Chondrocyte (in vitro differentiated cells): Measurements from ENCODE around the gene ZC3H18. TPM values are rescaled to one million over a fixed set of nuclear protein-coding genes. Genes with fewer than 3 reads are reported as not detected.

Experiments
- DNase-seq: peaks from one replicate; pipeline ENCODE4 v3.0.0; 2021; ENCODE audit warnings: mixed read lengths, low spot score
- H3K27ac Mint-ChIP-seq: one replicate; pipeline ENCODE4 v1.8.0; 2021; ENCODE audit warnings: mild to moderate bottlenecking, moderate library complexity, mixed read lengths; ENCODE audit not compliant: unreplicated experiment
- H3K27me3 Mint-ChIP-seq: 2 replicates; pipeline ENCODE4 v1.8.0; 2021; ENCODE audit warnings: low read depth, mixed read lengths
- H3K36me3 Mint-ChIP-seq: 2 replicates; pipeline ENCODE4 v1.8.0; 2021; ENCODE audit warnings: low read depth, mixed read lengths
- H3K4me1 Mint-ChIP-seq: 2 replicates; pipeline ENCODE4 v1.8.0; 2021; ENCODE audit warnings: low read depth, mild to moderate bottlenecking, mixed read lengths
- H3K4me3 Mint-ChIP-seq: one replicate; pipeline ENCODE4 v1.8.0; 2021; ENCODE audit warnings: mild to moderate bottlenecking, moderate library complexity, mixed read lengths; ENCODE audit not compliant: unreplicated experiment
- H3K9me3 Mint-ChIP-seq: 2 replicates; pipeline ENCODE4 v1.8.0; 2021; ENCODE audit warnings: low read depth, mixed read lengths
- total RNA-seq: library from RNA; stranded (reverse); gene quantifications from 3 replicates; pipeline ENCODE4 v1.2.1, GENCODE V29; 2021
- TF ChIP-seq, protein P1 (sequence below): fragments of 200-600 bp; sonication (generic); IDR thresholded peaks from 2 replicates; pipeline ENCODE4 v1.5.0; 2021; ENCODE audit warnings: antibody characterized with exemption, mild to moderate bottlenecking, moderate library complexity

Gene ZC3H18
- total RNA-seq, 1 donor from 2014 or later: 36.7 TPM

DNA sequence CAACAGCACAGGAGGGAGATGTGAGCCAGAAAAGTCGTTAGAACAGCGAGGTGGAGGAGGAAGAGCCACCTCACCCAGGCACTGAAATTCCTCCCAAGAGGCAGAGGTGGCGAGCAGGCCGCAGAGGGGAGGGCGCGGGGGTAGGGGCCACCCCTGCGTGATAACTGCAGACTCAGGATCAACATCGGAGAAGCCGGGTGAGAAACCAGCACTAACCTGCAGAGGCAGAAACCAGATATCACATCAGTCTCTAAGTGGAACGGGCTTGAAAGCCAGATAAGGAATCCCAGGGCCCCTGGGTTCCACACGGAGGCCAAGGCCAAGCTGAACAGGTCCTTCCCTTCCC is 39.4 kb upstream of the ZC3H18 start:
- no peak for DNase-seq
- no peak overlapping the region for H3K4me3 Mint-ChIP-seq
- no peaks in the 10 kb centered on the region for H3K27me3 Mint-ChIP-seq
- H3K36me3 Mint-ChIP-seq: peaks cover 2% of the 10 kb centered on the region
- peaks cover 11% of the 10 kb centered on the region for H3K4me1 Mint-ChIP-seq
- peak overlapping the region; percentile 54 for H3K27ac Mint-ChIP-seq
- TF ChIP-seq, protein P1, sequence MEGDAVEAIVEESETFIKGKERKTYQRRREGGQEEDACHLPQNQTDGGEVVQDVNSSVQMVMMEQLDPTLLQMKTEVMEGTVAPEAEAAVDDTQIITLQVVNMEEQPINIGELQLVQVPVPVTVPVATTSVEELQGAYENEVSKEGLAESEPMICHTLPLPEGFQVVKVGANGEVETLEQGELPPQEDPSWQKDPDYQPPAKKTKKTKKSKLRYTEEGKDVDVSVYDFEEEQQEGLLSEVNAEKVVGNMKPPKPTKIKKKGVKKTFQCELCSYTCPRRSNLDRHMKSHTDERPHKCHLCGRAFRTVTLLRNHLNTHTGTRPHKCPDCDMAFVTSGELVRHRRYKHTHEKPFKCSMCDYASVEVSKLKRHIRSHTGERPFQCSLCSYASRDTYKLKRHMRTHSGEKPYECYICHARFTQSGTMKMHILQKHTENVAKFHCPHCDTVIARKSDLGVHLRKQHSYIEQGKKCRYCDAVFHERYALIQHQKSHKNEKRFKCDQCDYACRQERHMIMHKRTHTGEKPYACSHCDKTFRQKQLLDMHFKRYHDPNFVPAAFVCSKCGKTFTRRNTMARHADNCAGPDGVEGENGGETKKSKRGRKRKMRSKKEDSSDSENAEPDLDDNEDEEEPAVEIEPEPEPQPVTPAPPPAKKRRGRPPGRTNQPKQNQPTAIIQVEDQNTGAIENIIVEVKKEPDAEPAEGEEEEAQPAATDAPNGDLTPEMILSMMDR: no peak
- H3K9me3 Mint-ChIP-seq: no peaks in the 10 kb centered on the region

DNA sequence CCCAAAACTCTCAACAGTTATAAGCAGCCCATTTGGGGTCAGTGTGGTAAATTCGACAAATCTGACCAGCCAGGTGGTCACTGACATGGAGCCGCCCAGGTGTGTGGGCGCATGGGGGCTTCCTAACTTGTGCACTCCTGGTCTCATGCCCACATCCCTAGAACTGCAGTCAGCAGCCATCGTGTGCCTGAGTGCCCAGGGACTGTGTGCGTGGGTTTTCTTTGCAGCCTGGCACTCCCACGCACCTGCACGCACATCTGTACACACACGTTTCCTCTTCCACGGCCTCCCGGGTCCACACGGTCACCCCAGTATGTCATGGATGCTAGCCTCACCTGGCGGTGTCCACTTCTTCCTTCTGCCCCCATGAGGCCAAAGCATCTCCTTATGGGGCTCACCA is 38.9 kb upstream of the ZC3H18 start:
- peaks cover 4% of the 10 kb centered on the region for H3K36me3 Mint-ChIP-seq
- H3K27ac Mint-ChIP-seq: no peak overlapping the region
- H3K4me3 Mint-ChIP-seq: no peak overlapping the region
- peaks cover 13% of the 10 kb centered on the region for H3K4me1 Mint-ChIP-seq
- TF ChIP-seq, protein P1: no peak
- no peaks in the 10 kb centered on the region for H3K9me3 Mint-ChIP-seq
- DNase-seq: no peak
- no peaks in the 10 kb centered on the region for H3K27me3 Mint-ChIP-seq

DNA sequence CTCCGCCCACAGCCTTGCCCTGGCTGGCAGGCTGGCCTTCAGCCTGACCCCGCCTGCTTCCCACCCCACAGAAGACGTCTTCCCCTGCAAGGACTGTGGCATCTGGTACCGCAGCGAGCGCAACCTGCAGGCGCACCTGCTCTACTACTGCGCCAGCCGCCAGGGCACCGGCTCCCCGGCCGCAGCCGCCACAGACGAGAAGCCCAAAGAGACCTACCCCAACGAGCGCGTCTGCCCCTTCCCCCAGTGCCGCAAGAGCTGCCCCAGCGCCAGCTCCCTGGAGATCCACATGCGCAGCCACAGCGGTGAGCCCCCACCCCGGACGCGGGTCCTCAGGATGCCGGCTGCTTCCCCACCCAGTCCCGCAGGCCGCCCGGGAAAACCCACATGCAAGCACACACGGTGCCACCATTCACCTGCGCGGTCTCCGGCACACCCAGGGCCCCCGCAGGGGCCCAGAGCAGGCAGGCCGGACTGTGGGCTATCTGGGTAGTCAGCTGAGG is 38.2 kb upstream of the ZC3H18 start:
- Mint-ChIP-seq H3K9me3 (no peaks in the 10 kb centered on the region), H3K36me3 (peaks cover 4% of the 10 kb centered on the region), H3K4me3 (no peak overlapping the region), H3K4me1 (peaks cover 13% of the 10 kb centered on the region), H3K27ac (no peak overlapping the region), H3K27me3 (no peaks in the 10 kb centered on the region)
- TF ChIP-seq, protein P1: no peak
- DNase-seq: no peak

DNA sequence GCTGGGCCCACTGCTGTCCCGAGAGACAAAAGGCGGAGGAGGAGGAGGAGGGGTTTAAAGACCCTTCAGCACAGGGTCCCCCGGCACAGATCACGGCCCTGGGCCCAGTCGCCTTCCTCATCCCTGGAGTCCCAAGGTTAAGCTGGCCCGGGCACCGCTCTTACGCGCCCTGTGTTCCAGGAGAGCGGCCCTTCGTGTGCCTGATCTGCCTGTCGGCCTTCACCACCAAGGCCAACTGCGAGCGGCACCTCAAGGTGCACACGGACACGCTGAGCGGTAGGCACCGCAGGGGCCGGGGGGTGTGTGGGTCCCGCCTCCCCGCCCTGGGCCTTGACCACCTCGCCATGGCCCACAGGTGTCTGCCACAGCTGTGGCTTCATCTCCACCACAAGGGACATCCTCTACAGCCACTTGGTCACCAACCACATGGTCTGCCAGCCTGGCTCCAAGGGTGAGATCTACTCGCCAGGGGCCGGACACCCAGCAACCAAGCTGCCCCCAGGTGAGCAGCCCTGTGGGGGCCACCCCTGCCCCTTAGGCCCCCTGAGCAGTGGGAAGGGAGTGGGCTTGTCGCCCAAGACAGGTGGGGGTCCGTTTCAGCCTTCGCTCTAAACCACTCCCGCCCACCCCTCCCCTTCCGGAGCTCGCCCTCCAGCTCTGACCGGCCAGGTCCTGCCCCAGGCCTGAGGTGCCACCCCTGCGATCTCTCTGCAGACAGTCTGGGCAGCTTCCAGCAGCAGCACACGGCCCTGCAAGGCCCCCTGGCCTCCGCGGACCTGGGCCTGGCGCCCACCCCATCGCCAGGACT is 37.6 kb upstream of the ZC3H18 start:
- Mint-ChIP-seq H3K4me1 (peaks cover 13% of the 10 kb centered on the region), H3K36me3 (peaks cover 4% of the 10 kb centered on the region), H3K27ac (no peak overlapping the region), H3K4me3 (peak overlapping the region; percentile 36), H3K27me3 (no peaks in the 10 kb centered on the region), H3K9me3 (no peaks in the 10 kb centered on the region)
- TF ChIP-seq, protein P1: no peak
- no peak for DNase-seq

DNA sequence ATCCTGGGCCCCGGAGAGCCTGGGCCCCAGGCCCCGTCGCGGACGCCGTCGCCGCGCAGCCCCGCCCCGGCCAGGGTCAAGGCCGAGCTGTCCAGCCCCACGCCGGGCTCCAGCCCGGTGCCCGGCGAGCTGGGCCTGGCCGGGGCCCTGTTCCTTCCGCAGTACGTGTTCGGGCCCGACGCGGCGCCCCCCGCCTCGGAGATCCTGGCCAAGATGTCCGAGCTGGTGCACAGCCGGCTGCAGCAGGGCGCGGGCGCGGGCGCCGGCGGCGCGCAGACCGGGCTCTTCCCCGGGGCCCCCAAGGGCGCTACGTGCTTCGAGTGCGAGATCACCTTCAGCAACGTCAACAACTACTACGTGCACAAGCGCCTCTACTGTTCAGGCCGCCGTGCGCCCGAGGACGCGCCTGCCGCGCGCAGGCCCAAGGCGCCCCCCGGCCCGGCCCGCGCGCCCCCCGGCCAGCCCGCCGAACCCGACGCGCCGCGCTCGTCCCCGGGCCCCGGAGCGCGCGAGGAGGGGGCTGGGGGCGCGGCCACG is 36.8 kb upstream of the ZC3H18 start:
- DNase-seq: no peak
- Mint-ChIP-seq H3K9me3 (no peaks in the 10 kb centered on the region), H3K27me3 (peaks cover 8% of the 10 kb centered on the region), H3K4me3 (no peak overlapping the region), H3K4me1 (peaks cover 13% of the 10 kb centered on the region), H3K36me3 (peaks cover 4% of the 10 kb centered on the region), H3K27ac (no peak overlapping the region)
- TF ChIP-seq, protein P1: no peak
